PC-3 (cell line): Measurements from ENCODE around the gene OR6K3. TPM values are rescaled to one million over a fixed set of nuclear protein-coding genes. Genes with fewer than 3 reads are reported as not detected.

ENCODE experiments used
- ATAC-seq: fragments of 200-7000 bp; cut with Tn5 transposase; 2 replicates; pipeline ENCODE4 v1.9.1; 2020; ENCODE audit warnings: mild to moderate bottlenecking, moderate library complexity
- Bru-seq: library from RNA; stranded (reverse); fragments of 400-500 nt; gene quantifications from one replicate; lab custom pipeline; 2021; lab: Mats Ljungman, UMichigan
- BruChase-seq, 2 experiments: library from RNA; stranded (reverse); fragments of 400-500 nt; gene quantifications; one replicate each; lab custom pipeline; 2021; lab: Mats Ljungman, UMichigan
- BruUV-seq: library from RNA; stranded (reverse); fragments of 400-500 nt; replicated peaks from 2 replicates; lab custom pipeline; 2021; lab: Mats Ljungman, UMichigan
- CTCF ChIA-PET: fragments of 300-600 bp; sonication (Branson Sonifier 250); formaldehyde crosslinking; loops from one replicate; lab custom pipeline; 2022; ENCODE audit warnings: antibody characterized with exemption; lab: Charles Lee
- POLR2A ChIA-PET: fragments of 300-600 bp; sonication (Branson Sonifier 250); formaldehyde crosslinking; loops from one replicate; lab custom pipeline; 2022; ENCODE audit warnings: antibody characterized with exemption; ENCODE audit not compliant: unreplicated experiment; lab: Charles Lee
- DNase-seq: peaks from one replicate; pipeline ENCODE4 v3.0.0-alpha.2; 2015
- H2AFZ ChIP-seq: fragments of 300-600 bp; sonication (generic); 2 replicates; pipeline ENCODE4 v1.6.0; 2016; ENCODE audit warnings: antibody characterized with exemption, low read length
- H3F3A ChIP-seq: fragments of 300-600 bp; sonication (generic); one replicate; pipeline ENCODE4 v1.6.0; 2017; ENCODE audit warnings: antibody characterized with exemption, low read length, control low read depth, mild to moderate bottlenecking; ENCODE audit not compliant: unreplicated experiment
- H3K27ac ChIP-seq: fragments of 300-600 bp; sonication (generic); 2 replicates; pipeline ENCODE4 v1.5.1; 2016; ENCODE audit warnings: mild to moderate bottlenecking, low read length
- H3K27me3 ChIP-seq: fragments of 300-600 bp; sonication (generic); 2 replicates; pipeline ENCODE4 v1.6.1; 2016; ENCODE audit warnings: low read length, mixed read lengths
- H3K36me3 ChIP-seq: fragments of 300-600 bp; sonication (generic); 2 replicates; pipeline ENCODE4 v1.6.1; 2016; ENCODE audit warnings: low read depth, mixed run types, low read length, mixed read lengths
- H3K4me1 ChIP-seq: fragments of 300-600 bp; sonication (generic); 2 replicates; pipeline ENCODE4 v1.5.1; 2016; ENCODE audit warnings: low read length; ENCODE audit not compliant: insufficient read depth
- H3K4me2 ChIP-seq: fragments of 300-600 bp; sonication (generic); 2 replicates; pipeline ENCODE4 v1.6.0; 2016; ENCODE audit warnings: low read length
- H3K4me3 ChIP-seq: fragments of 300-600 bp; sonication (generic); 2 replicates; pipeline ENCODE4 v1.5.1; 2016; ENCODE audit warnings: mild to moderate bottlenecking, low read length, mixed read lengths
- H3K79me2 ChIP-seq: fragments of 300-600 bp; sonication (generic); 2 replicates; pipeline ENCODE4 v1.6.1; 2017; ENCODE audit warnings: low read length, mixed read lengths
- H3K9ac ChIP-seq: fragments of 300-600 bp; sonication (generic); 2 replicates; pipeline ENCODE4 v1.6.0; 2016; ENCODE audit warnings: mild to moderate bottlenecking, low read length
- H3K9me2 ChIP-seq: fragments of 300-600 bp; sonication (generic); replicated peaks from 2 replicates; pipeline ENCODE4 v1.6.1; 2016; ENCODE audit warnings: mixed run types, low read length, mixed read lengths
- H3K9me3 ChIP-seq: fragments of 300-600 bp; sonication (generic); 2 replicates; pipeline ENCODE4 v1.6.1; 2016; ENCODE audit warnings: low read length, mixed read lengths
- H4K20me1 ChIP-seq: fragments of 300-600 bp; sonication (generic); 2 replicates; pipeline ENCODE4 v1.6.1; 2016; ENCODE audit warnings: low read length, mixed read lengths
- CTCF ChIP-seq: fragments of 300-600 bp; sonication (generic); conservative IDR thresholded peaks from 2 replicates; pipeline ENCODE4 v1.5.1; 2017; ENCODE audit warnings: antibody characterized with exemption, low read depth, mild to moderate bottlenecking, low read length
- EZH2 ChIP-seq: fragments of 300-600 bp; sonication (generic); IDR thresholded peaks from one replicate; pipeline ENCODE4 v1.6.1; 2017; ENCODE audit warnings: antibody characterized with exemption, mild to moderate bottlenecking, low read length; ENCODE audit not compliant: unreplicated experiment
- EZH2phosphoT487 ChIP-seq: fragments of 300-600 bp; sonication (generic); IDR thresholded peaks from 2 replicates; pipeline ENCODE4 v1.6.1; 2018; ENCODE audit warnings: mild to moderate bottlenecking, antibody characterized with exemption, low read length, borderline replicate concordance
- intact Hi-C: fragments of 100-400 bp; cut with micrococcal nuclease; formaldehyde crosslinking; loops from 2 replicates; pipeline ENCODE4 v1.9.0; 2023
- long read RNA-seq: library from polyadenylated mRNA; unstranded; transcript quantifications from one replicate; pipeline ENCODE4 v2.0.0, GENCODE V29; 2021; ENCODE audit not compliant: unreplicated experiment
- total RNA-seq: library from RNA; depleted of rRNA; stranded (reverse); fragments of >200 nt; gene quantifications from 2 replicates; pipeline ENCODE4 v1.2.3, GENCODE V29; 2014; rRNA removed

OR6K3 gene
- total RNA-seq: not detected in 2 replicates
- Bru-seq, nascent RNA: not detected
- BruChase-seq, experiment 1, labeled RNA remaining after a 6-hour chase: not detected
- BruChase-seq, experiment 2, labeled RNA remaining after a 2-hour chase: not detected
- long read RNA-seq: 0 reads

- POLR2A ChIA-PET: no interaction called here
Observed at GRCh38 chr1:158720620-158721019, at the start of gene OR6K3. OR6K3 (minus strand) TSS chr1:158720720; CDS start chr1:158718115, 2,605 bp downstream.

GRCh38 chr1:158754420-158754819, 33.9 kb upstream of the OR6K3 start, which contains the start of gene OR6K6:
OR6K6 (plus strand) TSS chr1:158754720; CDS start chr1:158754888, 168 bp downstream.
- H3K4me2 ChIP-seq: no peak within 1 kb of the TSS
- ChIA-PET POLR2A (no interaction called here), CTCF (no interaction called here)
- intact Hi-C loops: no loop called here
- H3K9ac ChIP-seq: no peak within 1 kb of the TSS
- H2AFZ ChIP-seq: no peak within 1 kb of the TSS
- no peaks in the 10 kb centered on the region for H3K4me1 ChIP-seq
- ATAC-seq: no peak
- no peak within 1 kb of the TSS for H3K4me3 ChIP-seq
- no peaks in the 10 kb centered on the region for H3K9me3 ChIP-seq
- no peaks in the 10 kb centered on the region for H4K20me1 ChIP-seq
- TF ChIP-seq EZH2phosphoT487: no peak
- DNase-seq: no peak
- H3K79me2 ChIP-seq: no peaks in the 10 kb centered on the region
- H3K36me3 ChIP-seq: no peaks in the 10 kb centered on the region
- no peaks in the 10 kb centered on the region for H3K9me2 ChIP-seq
- no TSS peak for BruUV-seq
- no peak within 1 kb of the TSS for H3K27ac ChIP-seq
- H3F3A ChIP-seq: no peaks in the 10 kb centered on the region
- peaks cover 34% of the 10 kb centered on the region; the same call in 1 of the 2 replicates for H3K27me3 ChIP-seq

More at GRCh38 chr1:158720620-158721019, at the start of gene OR6K3:
- no peaks in the 10 kb centered on the region for H3K9me2 ChIP-seq
- H4K20me1 ChIP-seq: no peaks in the 10 kb centered on the region
- no peak for DNase-seq
- no peak for TF ChIP-seq CTCF
- TF ChIP-seq EZH2phosphoT487: no peak
- TF ChIP-seq EZH2: no peak
- H3F3A ChIP-seq: no peaks in the 10 kb centered on the region
- no peak within 1 kb of the TSS for H3K4me2 ChIP-seq
- H3K9me3 ChIP-seq: no peaks in the 10 kb centered on the region; the same call in 1 of the 2 replicates
- peaks cover 19% of the 10 kb centered on the region; the same call in 1 of the 2 replicates for H3K27me3 ChIP-seq
- no peaks in the 10 kb centered on the region for H3K36me3 ChIP-seq
- ATAC-seq: no peak
- H3K4me1 ChIP-seq: no peaks in the 10 kb centered on the region
- no peaks in the 10 kb centered on the region for H3K79me2 ChIP-seq
- CTCF ChIA-PET: no interaction called here
- no peak within 1 kb of the TSS for H3K9ac ChIP-seq
- intact Hi-C loops: no loop called here
- no peak within 1 kb of the TSS for H2AFZ ChIP-seq
- no peak within 1 kb of the TSS for H3K27ac ChIP-seq
- no TSS peak for BruUV-seq
- H3K4me3 ChIP-seq: no peak within 1 kb of the TSS

- TF ChIP-seq CTCF: no peak
- TF ChIP-seq EZH2phosphoT487: no peak
- no peak for TF ChIP-seq EZH2
- no peak for ATAC-seq
- DNase-seq: no peak
- H3K9me2 ChIP-seq: no peaks in the 10 kb centered on the region
- no peaks in the 10 kb centered on the region for H3K4me1 ChIP-seq
- H3K9ac ChIP-seq: no peak overlapping the region
- no TSS peak for BruUV-seq
- intact Hi-C loops: no loop called here
- no peak overlapping the region for H3K4me3 ChIP-seq
- CTCF ChIA-PET: no interaction called here
- H3K27me3 ChIP-seq: peaks cover 34% of the 10 kb centered on the region; the same call in 1 of the 2 replicates
- no peaks in the 10 kb centered on the region for H3F3A ChIP-seq
- POLR2A ChIA-PET: no interaction called here
- H3K27ac ChIP-seq: no peak overlapping the region
- H4K20me1 ChIP-seq: no peaks in the 10 kb centered on the region
- no peaks in the 10 kb centered on the region for H3K79me2 ChIP-seq
- no peak overlapping the region for H2AFZ ChIP-seq
- no peak overlapping the region for H3K4me2 ChIP-seq
- H3K9me3 ChIP-seq: no peaks in the 10 kb centered on the region
- H3K36me3 ChIP-seq: no peaks in the 10 kb centered on the region
Observed at GRCh38 chr1:158752155-158752712, 31.7 kb upstream of the OR6K3 start.
